Left ventricle myocardium inferior (tissue), 1 donor: Measurements from ENCODE around the gene HDLBP. TPM values are rescaled to one million over a fixed set of nuclear protein-coding genes. Genes with fewer than 3 reads are reported as not detected.

Experiments
- DNase-seq: peaks from one replicate; pipeline ENCODE4 v3.0.0-alpha.2; 2020
- H3K27ac ChIP-seq: fragments of 200-600 bp; replicated peaks from 2 replicates; pipeline ENCODE4 v1.8.0; 2021
- H3K27me3 ChIP-seq: fragments of 200-600 bp; 2 replicates; pipeline ENCODE4 v1.8.0; 2021; ENCODE audit warnings: low read depth
- H3K36me3 ChIP-seq: fragments of 200-600 bp; 2 replicates; pipeline ENCODE4 v1.8.0; 2021
- H3K4me1 ChIP-seq: fragments of 200-600 bp; 2 replicates; pipeline ENCODE4 v1.8.0; 2021
- H3K4me3 ChIP-seq: fragments of 200-600 bp; 2 replicates; pipeline ENCODE4 v1.8.0; 2021; ENCODE audit warnings: mild to moderate bottlenecking, moderate library complexity
- H3K9me3 ChIP-seq: fragments of 200-600 bp; replicated peaks from 2 replicates; pipeline ENCODE4 v1.8.0; 2021
- CTCF ChIP-seq: fragments of 200-600 bp; IDR thresholded peaks from 2 replicates; pipeline ENCODE4 v1.8.0; 2021; ENCODE audit warnings: antibody characterized with exemption, mild to moderate bottlenecking, borderline replicate concordance
- intact Hi-C: fragments of 100-400 bp; cut with micrococcal nuclease; formaldehyde crosslinking; loops from one replicate; pipeline ENCODE4 v1.11.0; 2022
- total RNA-seq: library from RNA; stranded (reverse); fragmentation: NEBNext Ultra II Directional; extraction: Animal tissue kit (Norgen Biotek cat#: 25700); gene quantifications from one replicate; pipeline ENCODE4 v1.2.1, GENCODE V29; 2021
- donor health status: DM: no; HTN: yes; CAD: no; lungs with severe emphysema.

Gene HDLBP
- total RNA-seq, 1 donor from 2014 or later: 365 TPM

- no peaks in the 10 kb centered on the region for H3K27me3 ChIP-seq
- no peak overlapping the region for H3K4me3 ChIP-seq
- no peaks in the 10 kb centered on the region for H3K9me3 ChIP-seq
- no peak overlapping the region for H3K27ac ChIP-seq
- H3K36me3 ChIP-seq: peaks cover 98% of the 10 kb centered on the region
- TF ChIP-seq CTCF: no peak
- intact Hi-C loops: no loop called here
- H3K4me1 ChIP-seq: no peaks in the 10 kb centered on the region
- DNase-seq: no peak
These were observed 60.5 kb downstream of the HDLBP start for GRCh38 chr2:241254904-241255351.

GRCh38 chr2:241252778-241253475 is 62.5 kb downstream of the HDLBP start:
- intact Hi-C loops: no loop called here
- H3K36me3 ChIP-seq: peaks cover 100% of the 10 kb centered on the region
- H3K4me3 ChIP-seq: no peak overlapping the region
- H3K27ac ChIP-seq: no peak overlapping the region
- no peaks in the 10 kb centered on the region for H3K9me3 ChIP-seq
- H3K27me3 ChIP-seq: no peaks in the 10 kb centered on the region
- DNase-seq: no peak
- no peaks in the 10 kb centered on the region for H3K4me1 ChIP-seq
- no peak for TF ChIP-seq CTCF

GRCh38 chr2:241249654-241250053 is 65.8 kb downstream of the HDLBP start:
- Histone ChIP-seq H3K27me3 (no peaks in the 10 kb centered on the region), H3K4me1 (no peaks in the 10 kb centered on the region), H3K27ac (no peak overlapping the region), H3K4me3 (no peak overlapping the region), H3K36me3 (peaks cover 100% of the 10 kb centered on the region), H3K9me3 (no peaks in the 10 kb centered on the region)
- no peak for TF ChIP-seq CTCF
- intact Hi-C loops: no loop called here
- DNase-seq: no peak

GRCh38 chr2:241248897-241249296 is 66.6 kb downstream of the HDLBP start:
- TF ChIP-seq CTCF: no peak
- Histone ChIP-seq H3K36me3 (peaks cover 100% of the 10 kb centered on the region), H3K27me3 (no peaks in the 10 kb centered on the region), H3K27ac (no peak overlapping the region), H3K9me3 (no peaks in the 10 kb centered on the region), H3K4me3 (no peak overlapping the region), H3K4me1 (no peaks in the 10 kb centered on the region)
- DNase-seq: no peak
- intact Hi-C loops: no loop called here

- no peaks in the 10 kb centered on the region for H3K4me1 ChIP-seq
- no peak for DNase-seq
- H3K4me3 ChIP-seq: no peak overlapping the region
- no peaks in the 10 kb centered on the region for H3K9me3 ChIP-seq
- intact Hi-C loops: no loop called here
- H3K36me3 ChIP-seq: peaks cover 100% of the 10 kb centered on the region
- H3K27me3 ChIP-seq: no peaks in the 10 kb centered on the region
- no peak overlapping the region for H3K27ac ChIP-seq
- TF ChIP-seq CTCF: no peak
These were observed 67.2 kb downstream of the HDLBP start for GRCh38 chr2:241248289-241248688.
